Measurements from ENCODE around the gene TSPEAR. TPM values are rescaled to one million over a fixed set of nuclear protein-coding genes. Genes with fewer than 3 reads are reported as not detected.

Gene TSPEAR
- total and polyA plus RNA-seq, 2 of the 13 experiments (the other 11 are each of a cell fraction or from before 2014, with no cell fraction given): 0.07 to 0.32 TPM

GRCh38 chr21:44483288-44484237 lies 227.8 kb downstream of the TSPEAR start (continued):
- TF ChIP-seq, protein P1, sequence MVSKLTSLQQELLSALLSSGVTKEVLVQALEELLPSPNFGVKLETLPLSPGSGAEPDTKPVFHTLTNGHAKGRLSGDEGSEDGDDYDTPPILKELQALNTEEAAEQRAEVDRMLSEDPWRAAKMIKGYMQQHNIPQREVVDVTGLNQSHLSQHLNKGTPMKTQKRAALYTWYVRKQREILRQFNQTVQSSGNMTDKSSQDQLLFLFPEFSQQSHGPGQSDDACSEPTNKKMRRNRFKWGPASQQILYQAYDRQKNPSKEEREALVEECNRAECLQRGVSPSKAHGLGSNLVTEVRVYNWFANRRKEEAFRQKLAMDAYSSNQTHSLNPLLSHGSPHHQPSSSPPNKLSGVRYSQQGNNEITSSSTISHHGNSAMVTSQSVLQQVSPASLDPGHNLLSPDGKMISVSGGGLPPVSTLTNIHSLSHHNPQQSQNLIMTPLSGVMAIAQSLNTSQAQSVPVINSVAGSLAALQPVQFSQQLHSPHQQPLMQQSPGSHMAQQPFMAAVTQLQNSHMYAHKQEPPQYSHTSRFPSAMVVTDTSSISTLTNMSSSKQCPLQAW (CRISPR knock-in tag; IDR thresholded peaks at IDR 0.05): peak; percentile 43; the same call in 1 of the 2 replicates
- TF ChIP-seq GFI1 (CRISPR knock-in tag; IDR thresholded peaks at IDR 0.05; ENCODE audit: borderline replicate concordance) (0 out of 2 replicates have a peak, but pooled peaks have one; percentile 15), ZNF616 (CRISPR knock-in tag; IDR thresholded peaks at IDR 0.05; ENCODE audit: low read depth) (0 out of 2 replicates have a peak, but pooled peaks have one; percentile 28), NCOR1 (IDR thresholded peaks at IDR 0.05; ENCODE audit: borderline replicate concordance, low read length) (no peak), TCF12 (IDR thresholded peaks at IDR 0.05) (no peak), TCF12 (CRISPR knock-in tag; IDR thresholded peaks at IDR 0.05) (no peak), SMARCE1 (IDR thresholded peaks at IDR 0.05; ENCODE audit: borderline replicate concordance) (no peak), TAF1 (CRISPR knock-in tag; IDR thresholded peaks at IDR 0.05) (peak; percentile 27; the same call in 1 of the 2 replicates), CREB1 (IDR thresholded peaks at IDR 0.05) (peak; percentile 63; the same call in 1 of the 2 replicates), CREB1 (CRISPR knock-in tag; IDR thresholded peaks at IDR 0.05) (no peak), MIXL1 (CRISPR knock-in tag; IDR thresholded peaks at IDR 0.05) (0 out of 2 replicates have a peak, but pooled peaks have one; percentile 15)
- TF ChIP-seq, protein P2, sequence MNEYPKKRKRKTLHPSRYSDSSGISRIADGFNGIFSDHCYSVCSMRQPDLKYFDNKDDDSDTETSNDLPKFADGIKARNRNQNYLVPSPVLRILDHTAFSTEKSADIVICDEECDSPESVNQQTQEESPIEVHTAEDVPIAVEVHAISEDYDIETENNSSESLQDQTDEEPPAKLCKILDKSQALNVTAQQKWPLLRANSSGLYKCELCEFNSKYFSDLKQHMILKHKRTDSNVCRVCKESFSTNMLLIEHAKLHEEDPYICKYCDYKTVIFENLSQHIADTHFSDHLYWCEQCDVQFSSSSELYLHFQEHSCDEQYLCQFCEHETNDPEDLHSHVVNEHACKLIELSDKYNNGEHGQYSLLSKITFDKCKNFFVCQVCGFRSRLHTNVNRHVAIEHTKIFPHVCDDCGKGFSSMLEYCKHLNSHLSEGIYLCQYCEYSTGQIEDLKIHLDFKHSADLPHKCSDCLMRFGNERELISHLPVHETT (CRISPR knock-in tag; conservative IDR thresholded peaks at IDR 0.05): no peak
- TF ChIP-seq, protein P3, sequence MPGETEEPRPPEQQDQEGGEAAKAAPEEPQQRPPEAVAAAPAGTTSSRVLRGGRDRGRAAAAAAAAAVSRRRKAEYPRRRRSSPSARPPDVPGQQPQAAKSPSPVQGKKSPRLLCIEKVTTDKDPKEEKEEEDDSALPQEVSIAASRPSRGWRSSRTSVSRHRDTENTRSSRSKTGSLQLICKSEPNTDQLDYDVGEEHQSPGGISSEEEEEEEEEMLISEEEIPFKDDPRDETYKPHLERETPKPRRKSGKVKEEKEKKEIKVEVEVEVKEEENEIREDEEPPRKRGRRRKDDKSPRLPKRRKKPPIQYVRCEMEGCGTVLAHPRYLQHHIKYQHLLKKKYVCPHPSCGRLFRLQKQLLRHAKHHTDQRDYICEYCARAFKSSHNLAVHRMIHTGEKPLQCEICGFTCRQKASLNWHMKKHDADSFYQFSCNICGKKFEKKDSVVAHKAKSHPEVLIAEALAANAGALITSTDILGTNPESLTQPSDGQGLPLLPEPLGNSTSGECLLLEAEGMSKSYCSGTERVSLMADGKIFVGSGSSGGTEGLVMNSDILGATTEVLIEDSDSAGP (CRISPR knock-in tag; IDR thresholded peaks at IDR 0.05; ENCODE audit: borderline replicate concordance): peak; percentile 61; the same call in 1 of the 2 replicates
